HL-60 (cell line): Measurements from ENCODE around the gene CTBP2.

Source experiments
- DNase-seq, 2 experiments: peaks; one replicate each; pipeline ENCODE4 v3.0.0-alpha.2; 2010 to 2020; ENCODE audit warnings: low read depth in 1 of 2, low spot score in 1 of 2
- H3K27ac ChIP-seq: fragments of 250-450 bp; sonication (Bioruptor Pico); replicated peaks from 2 replicates; pipeline ENCODE4 v1.5.1; 2020; ENCODE audit warnings: mild to moderate bottlenecking, moderate library complexity
- H3K27me3 ChIP-seq: fragments of 250-450 bp; sonication (Bioruptor Pico); 2 replicates; pipeline ENCODE4 v1.5.1; 2021; ENCODE audit warnings: mild to moderate bottlenecking, moderate library complexity; ENCODE audit not compliant: insufficient read depth, poor library complexity, severe bottlenecking
- H3K4me3 ChIP-seq: replicated peaks from 2 replicates; pipeline ENCODE4 v1.5.1; 2011; ENCODE audit warnings: mild to moderate bottlenecking, control low read depth, low read length; ENCODE audit not compliant: insufficient read depth
- CTCF ChIP-seq: IDR thresholded peaks from one replicate; pipeline ENCODE4 v1.5.1; 2011; ENCODE audit warnings: low read length, control low read depth, inconsistent platforms; ENCODE audit not compliant: insufficient read depth
- GABPA ChIP-seq: IDR thresholded peaks from 2 replicates; pipeline ENCODE4 v1.6.1; 2012; ENCODE audit warnings: low read depth
- POLR2AphosphoS5 ChIP-seq: IDR thresholded peaks from 2 replicates; pipeline ENCODE4 v1.6.1; 2012; ENCODE audit warnings: low read depth
- REST ChIP-seq: IDR thresholded peaks from 2 replicates; pipeline ENCODE4 v1.6.1; 2012; ENCODE audit warnings: low read depth; ENCODE audit not compliant: insufficient replicate concordance
- SPI1 ChIP-seq: IDR thresholded peaks from 2 replicates; pipeline ENCODE4 v1.6.1; 2012; ENCODE audit warnings: low read depth, mild to moderate bottlenecking, borderline replicate concordance

The CTBP2 gene

GRCh38 chr10:125052146-125052545 is 108.2 kb downstream of the CTBP2 start:
- no peak overlapping the region for H3K27ac ChIP-seq
- no peaks in the 10 kb centered on the region for H3K27me3 ChIP-seq
- no peak for DNase-seq
- no peak overlapping the region for H3K4me3 ChIP-seq
- TF ChIP-seq POLR2AphosphoS5: no peak

- no peak overlapping the region for H3K4me3 ChIP-seq
- no peak overlapping the region for H3K27ac ChIP-seq
- DNase-seq: no peak
- H3K27me3 ChIP-seq: no peaks in the 10 kb centered on the region
- TF ChIP-seq REST: no peak
- no peak for TF ChIP-seq CTCF
- TF ChIP-seq GABPA: no peak
- no peak for TF ChIP-seq SPI1
- TF ChIP-seq POLR2AphosphoS5: no peak
These were observed 110.0 kb downstream of the CTBP2 start for GRCh38 chr10:125050383-125050782.

GRCh38 chr10:125049216-125049881 is 111.0 kb downstream of the CTBP2 start:
- Histone ChIP-seq H3K4me3 (no peak overlapping the region), H3K27me3 (no peaks in the 10 kb centered on the region), H3K27ac (no peak overlapping the region)
- no peak for DNase-seq
- TF ChIP-seq GABPA (no peak), CTCF (no peak), SPI1 (no peak), POLR2AphosphoS5 (no peak), REST (no peak)

GRCh38 chr10:125048094-125048864 is 112.1 kb downstream of the CTBP2 start:
- no peaks in the 10 kb centered on the region for H3K27me3 ChIP-seq
- peak; percentile 50 to 74 for DNase-seq
- no peak overlapping the region for H3K4me3 ChIP-seq
- H3K27ac ChIP-seq: no peak overlapping the region
- TF ChIP-seq REST: no peak
- TF ChIP-seq SPI1: no peak
- peak; percentile 98 for TF ChIP-seq CTCF
- no peak for TF ChIP-seq POLR2AphosphoS5
- TF ChIP-seq GABPA: no peak
